DMS53 treated with DMSO at 0.1 percent for 48 hours (cell line): Measurements from ENCODE around the gene SAMD4B.

Experiments
- DNase-seq: peaks from one replicate; lab custom pipeline; 2025; ENCODE audit not compliant: unreplicated experiment; lab: John Stamatoyannopoulos, UW

SAMD4B gene

GRCh38 chr19:39422020-39422419 lies 79.8 kb downstream of the SAMD4B start:
- no peak for DNase-seq

- no peak for DNase-seq
Observed at GRCh38 chr19:39423258-39424086, 81.3 kb downstream of the SAMD4B start.

- no peak for DNase-seq
Observed at GRCh38 chr19:39424934-39425333, 82.7 kb downstream of the SAMD4B start.

- DNase-seq: no peak
Observed at GRCh38 chr19:39425744-39426143, 83.5 kb downstream of the SAMD4B start.

GRCh38 chr19:39426170-39426569 lies 83.9 kb downstream of the SAMD4B start:
- no peak for DNase-seq

- DNase-seq: no peak
Observed at GRCh38 chr19:39427707-39428106, 85.5 kb downstream of the SAMD4B start.

- DNase-seq: no peak
Observed at GRCh38 chr19:39428283-39429112, 86.3 kb downstream of the SAMD4B start.

- peak; percentile 100 for DNase-seq
Observed at GRCh38 chr19:39430675-39431593, 88.7 kb downstream of the SAMD4B start.

- no peak for DNase-seq
Observed at GRCh38 chr19:39432677-39433025, 90.4 kb downstream of the SAMD4B start.

GRCh38 chr19:39433480-39434079 lies 91.4 kb downstream of the SAMD4B start:
- no peak for DNase-seq

- no peak for DNase-seq
Observed at GRCh38 chr19:39434123-39435076, 92.2 kb downstream of the SAMD4B start.
